Spleen (tissue), 11 donors: Measurements from ENCODE around the gene VEGFB. TPM values are rescaled to one million over a fixed set of nuclear protein-coding genes. Genes with fewer than 3 reads are reported as not detected.

Source experiments
- DNase-seq: peaks from one replicate; pipeline ENCODE4 v3.0.0-alpha.2; 2020
- H3K27ac ChIP-seq, 8 donors: fragments of 200-600 bp; sonication (generic) in 7 of 8; 1 replicate in 4 of 8; 2 replicates in 4 of 8; pipeline versions ENCODE4 v1.5.0 to v1.8.0; 2016 to 2021; ENCODE audit warnings: inconsistent platforms in 4 of 8, mild to moderate bottlenecking in 4 of 8, moderate library complexity in 1 of 8
- H3K27me3 ChIP-seq, 7 donors: fragments of 200-600 bp; sonication (generic) in 6 of 7; replicated peaks in 1 of 7; 1 replicate in 4 of 7; 2 replicates in 3 of 7; pipeline versions ENCODE4 v1.5.0 to v1.8.0; 2016 to 2021; ENCODE audit warnings: inconsistent platforms in 3 of 7, mild to moderate bottlenecking in 1 of 7
- H3K36me3 ChIP-seq, 6 donors: fragments of 200-600 bp; sonication (generic) in 5 of 6; 1 replicate in 4 of 6; 2 replicates in 2 of 6; pipeline versions ENCODE4 v1.5.0 to v1.8.0; 2016 to 2021; ENCODE audit warnings: inconsistent platforms in 2 of 6
- H3K4me1 ChIP-seq, 6 donors: fragments of 200-600 bp; sonication (generic) in 5 of 6; 1 replicate in 3 of 6; 2 replicates in 3 of 6; pipeline versions ENCODE4 v1.5.0 to v1.8.0; 2016 to 2021; ENCODE audit warnings: inconsistent platforms in 3 of 6
- H3K4me3 ChIP-seq, 8 donors: fragments of 200-600 bp; sonication (generic) in 7 of 8; 1 replicate in 4 of 8; 2 replicates in 4 of 8; pipeline versions ENCODE4 v1.5.0 to v1.8.0; 2016 to 2021; ENCODE audit warnings: inconsistent platforms in 4 of 8, mild to moderate bottlenecking in 4 of 8, moderate library complexity in 2 of 8
- H3K9me3 ChIP-seq, 8 donors: fragments of 200-600 bp; sonication (generic) in 7 of 8; 1 replicate in 4 of 8; 2 replicates in 4 of 8; pipeline versions ENCODE4 v1.5.0 to v1.8.0; 2016 to 2021; ENCODE audit warnings: inconsistent platforms in 4 of 8
- CTCF ChIP-seq, 11 experiments: fragments of 200-600 bp in 7 of 11; fragments of 450-650 bp in 4 of 11; sonication (generic) in 4 of 11; IDR thresholded peaks in 8 of 11; conservative IDR thresholded peaks in 3 of 11; 1 replicate in 7 of 11; 2 replicates in 4 of 11; pipeline versions ENCODE4 v1.4.0 to v1.8.0; 2016 to 2021; ENCODE audit warnings: antibody characterized with exemption in 11 of 11, inconsistent platforms in 4 of 11, mild to moderate bottlenecking in 1 of 11
- POLR2A ChIP-seq, 3 donors: fragments of 450-650 bp; IDR thresholded peaks; one replicate each; pipeline ENCODE4 v1.5.1; 2017; ENCODE audit warnings: antibody characterized with exemption in 3 of 3, mild to moderate bottlenecking in 1 of 3
- POLR2AphosphoS5 ChIP-seq, 3 donors: sonication (generic); formaldehyde crosslinking; IDR thresholded peaks; one replicate each; pipeline ENCODE4 v1.5.1; 2017; ENCODE audit warnings: antibody characterized with exemption in 3 of 3
- WGBS, 5 donors: extraction: QIAGEN DNeasy Blood & Tissue Kit in 3 of 5; methylation state at CpG; one replicate each; pipeline versions ENCODE4 v1.1.5 to v1.1.7; 2013 to 2018; 5-methylcytosine and 5-hydroxymethylcytosine counted together
- intact Hi-C: fragments of 100-400 bp; cut with DNase I; formaldehyde crosslinking; loops from one replicate; pipeline ENCODE4 v1.15.0; 2023; ENCODE audit warnings: low total_unique reads
- polyA plus RNA-seq, 3 donors: library from polyadenylated mRNA; stranded (reverse); fragments of 200-250 nt; gene quantifications; one replicate each; pipeline ENCODE4 v1.2.1, GENCODE V29; 2013
- total RNA-seq, 7 donors: library from RNA; depleted of rRNA in 3 of 7; stranded (reverse); fragments of >200 nt in 3 of 7; fragmentation: NEBNext Ultra II Directional in 4 of 7; extraction: Animal tissue kit (Norgen Biotek cat#: 25700) in 4 of 7; gene quantifications; one replicate each; pipeline versions ENCODE4 v1.1.0 to v1.2.1, GENCODE V29; 2016 to 2021
- donor health status: healthy with polysubstance abuse.
- donor health status: DM: no; HTN: no; CAD: no; lungs with moderate emphysema.
- donor health status: DM: no; HTN: no; CAD: no.
- donor health status: Bipolar disorder and iron deficiency.
- donor health status: healthy.
- donor health status: DM: no; HTN: no; CAD: no.
- donor health status: DM: yes; HTN: yes; CAD: no.

VEGFB gene
- total and polyA plus RNA-seq, 10 donors = 38.3 to 103 (median 84.4) TPM

- WGBS, 5 donors = 87 to 94% (median 92%) methylated on average over 8 to 15 of the region's 15 CpGs
- no peaks in the 10 kb centered on the region for H3K27me3 ChIP-seq
- peak; percentile 74 for DNase-seq
- H3K9me3 ChIP-seq = no peaks in the 10 kb centered on the region
- H3K4me1 ChIP-seq = peaks cover 46 to 91% (median 76%) of the 10 kb centered on the region in 6 donors
- peak overlapping the region in 3 of 8 donors; percentile 38 to 97 (median 97) for H3K27ac ChIP-seq
- no peak overlapping the region for H3K4me3 ChIP-seq
- peaks cover 0 to 18% (median 2%) of the 10 kb centered on the region in 6 donors for H3K36me3 ChIP-seq
- TF ChIP-seq POLR2AphosphoS5 (IDR thresholded peaks at IDR 0.05) (no peak), CTCF (IDR thresholded peaks at IDR 0.05 in 8 of 11, conservative IDR thresholded peaks at IDR 0.05 in 3 of 11) (no peak), POLR2A (IDR thresholded peaks at IDR 0.05) (no peak)
- intact Hi-C loops = no loop called here
Observed at GRCh38 chr11:64232182-64232966, 2.0 kb upstream of the VEGFB start.

DNA sequence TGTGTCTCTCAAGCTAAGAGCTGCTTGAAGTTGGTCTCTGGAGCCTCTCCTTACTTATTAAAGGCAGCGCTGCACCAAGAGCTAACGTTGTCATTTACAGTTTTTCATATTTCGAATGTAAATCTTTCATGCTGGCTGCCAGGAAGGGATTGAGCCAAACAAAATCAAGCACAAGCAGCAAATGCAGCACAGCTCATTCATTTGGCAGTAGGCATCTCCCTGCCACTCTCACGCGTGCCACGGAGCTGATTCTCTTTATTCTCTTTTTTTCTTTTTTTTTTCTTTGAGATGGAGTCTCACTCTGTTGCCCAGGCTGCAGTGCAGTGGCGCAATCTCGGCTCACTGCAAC is 1.4 kb upstream of the VEGFB start:
- no peaks in the 10 kb centered on the region for H3K9me3 ChIP-seq
- intact Hi-C loops = no loop called here
- WGBS, 5 donors = 89 to 96% (median 93%) methylated on average over 8 of the region's 8 CpGs
- no peak for DNase-seq
- H3K27me3 ChIP-seq = no peaks in the 10 kb centered on the region
- TF ChIP-seq CTCF (IDR thresholded peaks at IDR 0.05 in 8 of 11, conservative IDR thresholded peaks at IDR 0.05 in 3 of 11) (no peak), POLR2A (IDR thresholded peaks at IDR 0.05) (no peak), POLR2AphosphoS5 (IDR thresholded peaks at IDR 0.05) (no peak)
- peaks cover 40 to 91% (median 74%) of the 10 kb centered on the region in 6 donors for H3K4me1 ChIP-seq
- H3K36me3 ChIP-seq = peaks cover 0 to 23% (median 7%) of the 10 kb centered on the region in 6 donors
- H3K27ac ChIP-seq = peak overlapping the region in 1 of 8 donors; percentile 97
- no peak overlapping the region for H3K4me3 ChIP-seq

GRCh38 chr11:64234647-64235379 is 429 bp downstream of the VEGFB start:
- intact Hi-C loops = no loop called here
- H3K27ac ChIP-seq = peak overlapping the region; percentile 72 to 93 (median 86)
- peaks cover 0 to 33% (median 18%) of the 10 kb centered on the region in 6 donors for H3K36me3 ChIP-seq
- peak in 3 of 11 experiments; percentile 9 to 21 (median 21) for TF ChIP-seq CTCF (IDR thresholded peaks at IDR 0.05 in 8 of 11, conservative IDR thresholded peaks at IDR 0.05 in 3 of 11)
- peak; percentile 66 to 78 (median 75) for TF ChIP-seq POLR2AphosphoS5 (IDR thresholded peaks at IDR 0.05)
- peak in 1 of 3 donors; percentile 29 for TF ChIP-seq POLR2A (IDR thresholded peaks at IDR 0.05)
- WGBS, 5 donors = 1 to 4% (median 2%) methylated on average over 10 to 80 of the region's 80 CpGs
- DNase-seq = peak; percentile 93
- no peaks in the 10 kb centered on the region for H3K9me3 ChIP-seq
- peaks cover 32 to 91% (median 71%) of the 10 kb centered on the region in 6 donors for H3K4me1 ChIP-seq
- peak overlapping the region; percentile 67 to 96 (median 78) for H3K4me3 ChIP-seq
- H3K27me3 ChIP-seq = no peaks in the 10 kb centered on the region
